Aorta (tissue), 5 donors: ENCODE results near the gene PAPPA2. TPM values are rescaled to one million over a fixed set of nuclear protein-coding genes. Genes with fewer than 3 reads are reported as not detected.

Source experiments
- ATAC-seq: fragments of 200-7000 bp; cut with Tn5 transposase; one replicate; pipeline ENCODE4 v1.9.1; 2022; ENCODE audit warnings: moderate library complexity; ENCODE audit not compliant: low FRiP score
- DNase-seq, 2 donors: peaks; one replicate each; pipeline ENCODE4 v3.0.0-alpha.2; 2020
- H3K27ac ChIP-seq, 2 donors: one replicate each; pipeline ENCODE4 v1.5.1; 2013; ENCODE audit warnings: low read length in 2 of 2, mild to moderate bottlenecking in 2 of 2, moderate library complexity in 2 of 2, control low read depth in 1 of 2, inconsistent platforms in 1 of 2, low read depth in 1 of 2
- H3K27me3 ChIP-seq, 2 donors: one replicate each; pipeline ENCODE4 v1.6.1; 2013; ENCODE audit warnings: control low read depth in 1 of 2, low read length in 1 of 2, mild to moderate bottlenecking in 1 of 2, moderate library complexity in 1 of 2; ENCODE audit not compliant: insufficient read depth in 2 of 2, control insufficient read depth in 1 of 2
- H3K36me3 ChIP-seq, 2 donors: one replicate each; pipeline ENCODE4 v1.6.1; 2013; ENCODE audit warnings: control low read depth in 1 of 2, low read length in 1 of 2, mild to moderate bottlenecking in 1 of 2; ENCODE audit not compliant: insufficient read depth in 2 of 2, control insufficient read depth in 1 of 2
- H3K4me1 ChIP-seq, 2 donors: one replicate each; pipeline ENCODE4 v1.6.1; 2013; ENCODE audit warnings: low read length in 2 of 2, control low read depth in 1 of 2, mild to moderate bottlenecking in 1 of 2, moderate library complexity in 1 of 2; ENCODE audit not compliant: insufficient read depth in 2 of 2, control insufficient read depth in 1 of 2
- H3K4me3 ChIP-seq, 2 donors: one replicate each; pipeline ENCODE4 v1.5.1; 2013; ENCODE audit warnings: low read length in 2 of 2, control low read depth in 1 of 2, mild to moderate bottlenecking in 1 of 2
- H3K9me3 ChIP-seq: one replicate; pipeline ENCODE4 v1.6.1; 2013; ENCODE audit warnings: mild to moderate bottlenecking, low read length; ENCODE audit not compliant: control insufficient read depth
- WGBS, 2 donors: extraction: QIAGEN DNeasy Blood & Tissue Kit; methylation state at CpG; one replicate each; pipeline ENCODE4 v1.1.7; 2013; 5-methylcytosine and 5-hydroxymethylcytosine counted together
- intact Hi-C, 2 donors: fragments of 100-400 bp; cut with DNase I; formaldehyde crosslinking; loops; one replicate each; pipeline versions ENCODE4 v1.14.2 to v1.15.0; 2022
- polyA plus RNA-seq, 2 donors: library from polyadenylated mRNA; stranded (reverse); fragments of 200-250 nt; gene quantifications; one replicate each; pipeline ENCODE4 v1.2.3, GENCODE V29; 2013
- total RNA-seq, 2 donors: library from RNA; stranded (reverse); fragmentation: NEBNext Ultra II Directional; extraction: Animal tissue kit (Norgen Biotek cat#: 25700); gene quantifications; one replicate each; pipeline ENCODE4 v1.2.1, GENCODE V29; 2021
- donor health status: healthy with polysubstance abuse.
- donor health status: Bipolar disorder and iron deficiency.
- donor health status: DM: no; HTN: no; CAD: no.
- donor health status: DM: no; HTN: no; CAD: no.
- donor health status: DM: yes; HTN: yes; CAD: no.

PAPPA2 gene
- total and polyA plus RNA-seq, 4 donors = 3.5 to 4.3 TPM; not detected in 2

- 15% methylated on average over 9 of the region's 9 CpGs for WGBS, 2 donors
- Histone ChIP-seq H3K4me1 (peaks cover 0 to 2% of the 10 kb centered on the region in 2 donors), H3K4me3 (no peak overlapping the region), H3K27me3 (no peaks in the 10 kb centered on the region), H3K36me3 (no peaks in the 10 kb centered on the region), H3K9me3 (no peaks in the 10 kb centered on the region), H3K27ac (no peak overlapping the region)
- DNase-seq (peak; percentile 69 to 91), ATAC-seq (peak; percentile 74)
- intact Hi-C loops = loop anchor here (2.0 to 5.0 kb wide), 2 partner anchors 504 to 506 kb away; no protein-coding TSS in a partner anchor
These were observed 418.1 kb downstream of the PAPPA2 start for GRCh38 chr1:176880955-176881595.

GRCh38 chr1:176884286-176884685 lies 421.3 kb downstream of the PAPPA2 start:
- DNase-seq = no peak
- H3K4me3 ChIP-seq = no peak overlapping the region
- no peak for ATAC-seq
- peaks cover 0 to 3% of the 10 kb centered on the region in 2 donors for H3K4me1 ChIP-seq
- WGBS, 2 donors = 83 to 85% methylated on average over 4 of the region's 4 CpGs
- H3K27ac ChIP-seq = no peak overlapping the region
- H3K27me3 ChIP-seq = no peaks in the 10 kb centered on the region
- intact Hi-C loops = loop anchor here in 1 of 2 donors (5.0 kb wide), 1 partner anchor 507 kb away; no protein-coding TSS in a partner anchor
- H3K36me3 ChIP-seq = no peaks in the 10 kb centered on the region
- H3K9me3 ChIP-seq = no peaks in the 10 kb centered on the region

- H3K4me1 ChIP-seq = peaks cover 0 to 3% of the 10 kb centered on the region in 2 donors
- H3K9me3 ChIP-seq = no peaks in the 10 kb centered on the region
- H3K4me3 ChIP-seq = no peak overlapping the region
- WGBS, 2 donors = 89 to 91% methylated on average over 1 of the region's 1 CpG
- H3K27ac ChIP-seq = no peak overlapping the region
- no peaks in the 10 kb centered on the region for H3K36me3 ChIP-seq
- H3K27me3 ChIP-seq = no peaks in the 10 kb centered on the region
- ATAC-seq = no peak
- no peak for DNase-seq
- intact Hi-C loops = loop anchor here in 1 of 2 donors (5.0 kb wide), 1 partner anchor 508 kb away; no protein-coding TSS in a partner anchor
These were observed 421.9 kb downstream of the PAPPA2 start for GRCh38 chr1:176884911-176885310.

- Histone ChIP-seq H3K4me1 (peaks cover 0 to 3% of the 10 kb centered on the region in 2 donors), H3K36me3 (no peaks in the 10 kb centered on the region), H3K4me3 (no peak overlapping the region), H3K9me3 (no peaks in the 10 kb centered on the region), H3K27me3 (no peaks in the 10 kb centered on the region), H3K27ac (no peak overlapping the region)
- intact Hi-C loops = no loop called here
- DNase-seq (no peak), ATAC-seq (no peak)
- WGBS, 2 donors = 81 to 83% methylated on average over 3 of the region's 3 CpGs
These were observed 422.4 kb downstream of the PAPPA2 start for GRCh38 chr1:176885341-176885740.

GRCh38 chr1:176885751-176886150 lies 422.8 kb downstream of the PAPPA2 start:
- WGBS, 2 donors = 67 to 88% methylated on average over 2 of the region's 2 CpGs
- H3K27ac ChIP-seq = no peak overlapping the region
- ATAC-seq (no peak), DNase-seq (no peak)
- H3K4me1 ChIP-seq = peaks cover 0 to 3% of the 10 kb centered on the region in 2 donors
- H3K36me3 ChIP-seq = no peaks in the 10 kb centered on the region
- intact Hi-C loops = no loop called here
- no peaks in the 10 kb centered on the region for H3K27me3 ChIP-seq
- H3K4me3 ChIP-seq = no peak overlapping the region
- H3K9me3 ChIP-seq = no peaks in the 10 kb centered on the region

- Histone ChIP-seq H3K27ac (no peak overlapping the region), H3K4me1 (peaks cover 0 to 3% of the 10 kb centered on the region in 2 donors), H3K36me3 (no peaks in the 10 kb centered on the region), H3K9me3 (no peaks in the 10 kb centered on the region), H3K27me3 (no peaks in the 10 kb centered on the region), H3K4me3 (no peak overlapping the region)
- intact Hi-C loops = no loop called here
- no peak for DNase-seq
- ATAC-seq = no peak
- 62 to 65% methylated on average over 3 of the region's 3 CpGs for WGBS, 2 donors
These were observed 425.6 kb downstream of the PAPPA2 start for GRCh38 chr1:176888471-176889032.

- ATAC-seq = no peak
- H3K27me3 ChIP-seq = no peaks in the 10 kb centered on the region
- no peaks in the 10 kb centered on the region for H3K4me1 ChIP-seq
- no peaks in the 10 kb centered on the region for H3K36me3 ChIP-seq
- WGBS, 2 donors = 69 to 73% methylated on average over 7 of the region's 7 CpGs
- no peak overlapping the region for H3K27ac ChIP-seq
- DNase-seq = no peak
- intact Hi-C loops = loop anchor here (5.0 to 10.0 kb wide), 3 partner anchors 461 to 891 kb away; no protein-coding TSS in a partner anchor
- H3K9me3 ChIP-seq = no peaks in the 10 kb centered on the region
- no peak overlapping the region for H3K4me3 ChIP-seq
These were observed 430.8 kb downstream of the PAPPA2 start for GRCh38 chr1:176893625-176894352.

GRCh38 chr1:176894450-176894849 lies 431.5 kb downstream of the PAPPA2 start:
- WGBS, 2 donors = 90% methylated on average over 8 of the region's 8 CpGs
- Histone ChIP-seq H3K4me1 (no peaks in the 10 kb centered on the region), H3K27me3 (no peaks in the 10 kb centered on the region), H3K36me3 (no peaks in the 10 kb centered on the region), H3K4me3 (no peak overlapping the region), H3K27ac (no peak overlapping the region), H3K9me3 (no peaks in the 10 kb centered on the region)
- ATAC-seq (no peak), DNase-seq (no peak)
- intact Hi-C loops = loop anchor here (5.0 to 10.0 kb wide), 3 partner anchors 460 to 890 kb away; no protein-coding TSS in a partner anchor
